HG02759 (cell line): ENCODE data around the gene UGT1A8.

ENCODE experiments used
- ATAC-seq: cut with Tn5 transposase; IDR thresholded peaks from one replicate; pipeline ENCODE4 v1.9.1; 2021; ENCODE audit warnings: mild to moderate bottlenecking, moderate library complexity; ENCODE audit not compliant: unreplicated experiment

UGT1A8 gene

DNA sequence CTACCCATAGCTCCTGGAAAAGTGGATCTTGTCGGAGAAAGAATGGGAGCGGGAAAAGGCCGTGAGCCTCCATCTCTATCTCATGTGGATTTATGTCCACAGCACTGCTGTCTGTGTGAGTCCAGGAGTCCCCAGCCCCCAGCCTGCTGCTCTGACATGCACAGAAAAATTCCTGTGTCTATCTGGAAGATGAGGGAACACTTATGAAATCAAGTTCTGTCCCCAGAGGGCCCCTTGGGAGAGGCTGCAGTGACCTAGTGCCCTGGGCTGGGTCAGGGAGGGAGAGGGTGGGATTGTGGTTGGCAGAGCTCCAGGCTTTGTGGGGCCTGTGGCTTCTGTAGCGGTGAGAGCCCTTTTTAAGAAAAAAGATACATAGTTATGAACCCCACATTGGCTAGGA lies 199.3 kb downstream of the UGT1A8 start:
- ATAC-seq = no peak

DNA sequence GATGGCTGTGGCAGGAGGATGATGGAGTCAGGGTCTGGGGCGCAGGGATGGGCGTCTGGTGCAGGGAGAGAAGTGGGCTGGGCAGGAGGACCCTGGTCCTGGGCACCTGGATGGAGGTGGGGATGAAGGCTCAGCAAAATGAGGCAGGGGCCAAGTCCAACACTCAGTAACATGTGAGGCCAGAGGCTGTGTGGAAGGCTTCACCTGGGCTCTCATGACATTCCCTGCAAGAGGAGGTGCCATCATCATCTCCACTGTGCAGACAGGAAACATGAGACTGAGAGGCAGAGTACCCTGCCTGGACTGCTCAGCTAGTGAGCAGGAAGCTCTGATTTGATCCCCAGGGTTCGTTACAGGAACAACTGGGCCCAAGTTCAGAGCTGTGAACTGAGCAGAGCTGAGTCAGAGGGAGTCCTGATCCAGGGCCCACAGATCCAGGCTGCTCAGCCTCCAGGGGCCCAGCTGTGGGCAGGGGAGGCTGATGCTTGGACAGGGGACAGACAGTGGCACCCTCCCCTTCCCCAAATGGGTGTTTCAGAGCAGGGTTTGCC lies 200.0 kb downstream of the UGT1A8 start:
- no peak for ATAC-seq

DNA sequence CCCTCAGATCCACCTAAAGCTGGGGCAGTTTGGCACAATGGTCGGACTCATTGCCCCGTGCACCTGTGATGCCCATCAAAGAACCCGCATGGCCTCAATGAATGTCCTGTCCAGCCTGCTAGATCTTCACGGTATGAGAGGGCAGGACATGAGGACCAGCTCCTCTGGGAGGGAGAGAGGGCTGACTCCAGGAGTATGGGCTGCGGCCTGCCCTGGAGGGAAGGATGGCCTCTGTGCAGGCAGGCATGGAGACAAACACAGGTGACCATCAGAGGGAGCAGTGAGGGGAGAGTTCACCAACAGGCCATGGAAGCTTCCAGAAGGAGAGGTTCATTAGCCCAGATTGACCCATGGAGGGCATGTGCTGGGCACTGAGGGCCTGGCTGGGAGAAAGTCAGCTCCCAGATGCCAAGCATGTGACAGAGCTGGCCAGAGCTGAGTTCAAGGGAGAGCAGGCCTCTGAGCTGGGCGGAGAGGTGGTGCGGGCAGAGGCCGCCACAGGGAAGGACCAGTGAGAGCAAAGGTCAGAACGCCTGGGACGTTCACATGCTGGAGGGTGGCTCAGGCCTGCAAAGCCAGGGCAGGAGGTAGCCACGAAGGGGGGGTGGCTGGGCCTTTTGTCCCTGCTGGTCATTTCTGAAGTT lies 200.7 kb downstream of the UGT1A8 start:
- no peak for ATAC-seq

DNA sequence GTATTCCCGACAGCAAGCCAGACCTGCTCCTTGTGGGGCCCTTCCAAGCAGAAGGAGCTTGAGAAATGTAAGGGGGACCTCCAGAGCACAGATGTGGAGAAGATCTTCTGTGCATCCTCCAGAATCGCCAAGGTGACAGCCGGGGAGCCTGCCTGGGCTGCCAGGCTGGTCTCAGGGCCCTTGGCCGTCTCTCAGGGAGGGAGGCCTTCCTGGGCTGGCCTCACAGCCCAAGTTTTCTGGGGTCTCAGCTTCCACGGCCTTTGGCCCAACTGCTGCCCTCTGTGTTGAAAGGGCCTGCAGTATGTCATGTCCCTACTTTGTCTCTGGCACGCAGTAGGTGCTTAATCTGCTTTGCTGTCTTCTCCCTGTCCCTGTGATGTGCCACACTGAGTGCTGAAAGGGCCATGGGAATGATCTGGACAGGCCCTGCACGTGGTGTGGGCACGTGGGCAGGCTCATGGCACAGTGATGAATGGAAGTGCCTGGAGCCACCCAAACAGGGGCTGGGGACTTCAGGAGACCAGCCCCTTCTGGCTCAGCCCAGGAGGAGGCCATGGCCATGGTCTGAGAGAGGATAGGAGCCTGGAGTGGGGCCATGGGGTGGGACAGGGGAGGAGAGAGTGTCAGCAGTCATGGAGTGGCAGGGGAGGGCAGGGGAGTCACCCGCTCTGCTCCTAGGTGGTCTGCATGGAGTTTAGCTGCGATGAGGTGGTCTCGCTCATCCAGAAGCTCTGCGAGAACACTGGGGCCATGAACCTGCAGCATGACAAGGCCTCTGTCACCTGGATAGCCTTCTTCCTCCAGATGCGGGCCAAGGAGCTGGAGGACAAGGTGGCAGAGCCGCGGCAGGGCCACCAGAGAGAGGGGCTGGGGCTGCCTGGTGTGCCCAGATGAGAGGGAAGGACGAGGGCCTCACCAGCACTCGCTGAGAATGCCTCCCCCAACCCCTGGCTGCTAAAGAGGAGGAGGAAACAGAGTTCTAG lies 201.5 kb downstream of the UGT1A8 start:
- ATAC-seq = no peak

DNA sequence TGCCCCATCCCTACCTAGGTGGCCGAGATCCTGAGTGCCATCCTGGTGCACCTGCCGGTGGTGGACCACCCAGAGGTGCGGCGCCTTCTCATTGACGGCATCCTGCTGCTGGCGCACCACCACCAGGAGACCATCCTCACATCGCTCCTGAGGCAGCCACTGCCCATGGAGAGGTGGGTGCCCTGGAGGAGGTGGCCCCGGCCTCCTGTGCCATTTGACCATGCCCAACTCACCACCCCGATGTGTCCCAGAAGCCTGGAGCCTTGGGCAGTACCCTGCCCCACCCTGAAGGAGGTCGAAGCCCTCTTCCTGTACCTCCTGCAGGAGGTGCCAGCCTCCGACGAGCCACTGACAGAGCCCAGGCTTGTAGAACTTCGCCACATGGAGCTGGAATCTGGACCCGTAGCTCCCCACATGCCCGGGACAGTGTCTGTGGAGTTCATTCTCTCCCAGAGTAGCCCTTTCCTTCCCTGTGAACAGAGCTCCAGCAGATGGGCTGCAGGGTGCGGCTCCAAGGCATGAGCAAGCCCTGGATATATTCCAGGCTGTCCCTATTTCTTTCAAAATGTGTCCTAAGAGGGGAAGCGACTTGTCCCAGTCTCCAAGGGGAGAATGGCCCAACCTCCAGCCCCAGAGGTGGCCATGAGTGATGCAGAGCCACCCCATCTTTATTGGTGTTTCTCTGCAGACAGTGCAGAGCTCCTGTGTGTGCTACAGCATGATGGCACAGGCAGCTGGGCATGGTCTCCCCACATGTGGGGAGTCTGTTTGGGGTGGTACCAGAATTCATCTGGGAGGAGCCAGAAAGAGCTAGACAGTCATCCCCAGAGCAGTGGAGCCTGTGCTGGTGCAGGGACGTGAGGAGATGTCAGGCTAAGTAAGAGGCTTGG lies 202.7 kb downstream of the UGT1A8 start:
- ATAC-seq = no peak

DNA sequence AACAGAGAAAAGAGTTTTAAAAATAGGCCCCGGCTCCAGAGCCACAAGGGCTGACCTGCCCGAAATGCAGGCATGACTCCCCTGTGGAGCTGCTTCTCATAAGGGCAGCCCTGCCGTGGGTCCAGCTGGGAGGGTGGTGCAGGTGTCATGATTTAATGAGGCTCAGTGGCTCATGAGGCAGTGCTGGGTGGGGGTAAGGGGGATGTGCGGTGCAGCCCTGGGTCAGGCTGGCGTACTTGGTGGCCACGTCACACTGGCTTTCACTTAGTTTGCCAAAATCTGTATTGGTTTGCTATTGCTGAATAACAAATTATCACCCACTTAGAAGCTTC lies 203.3 kb downstream of the UGT1A8 start:
- ATAC-seq = no peak

DNA sequence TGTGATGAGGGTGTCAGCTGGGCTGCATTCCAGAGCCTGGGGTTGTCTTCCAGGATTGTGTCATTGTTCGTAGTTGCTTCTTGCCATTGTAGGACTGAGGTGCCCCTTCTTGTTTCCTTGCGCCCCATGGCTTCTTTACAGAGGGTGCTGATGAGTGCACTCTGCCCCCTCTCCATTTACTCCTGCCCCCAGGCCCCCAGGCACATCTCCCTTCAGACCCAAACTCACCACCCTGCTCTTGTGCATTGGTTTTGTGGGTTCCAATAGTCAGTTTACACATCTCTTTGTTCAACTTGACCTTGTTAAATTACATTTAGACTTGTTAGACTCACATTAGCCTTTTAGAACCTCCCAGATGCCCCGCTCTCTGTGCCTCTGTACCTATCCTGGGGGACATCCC lies 203.8 kb downstream of the UGT1A8 start:
- no peak for ATAC-seq

DNA sequence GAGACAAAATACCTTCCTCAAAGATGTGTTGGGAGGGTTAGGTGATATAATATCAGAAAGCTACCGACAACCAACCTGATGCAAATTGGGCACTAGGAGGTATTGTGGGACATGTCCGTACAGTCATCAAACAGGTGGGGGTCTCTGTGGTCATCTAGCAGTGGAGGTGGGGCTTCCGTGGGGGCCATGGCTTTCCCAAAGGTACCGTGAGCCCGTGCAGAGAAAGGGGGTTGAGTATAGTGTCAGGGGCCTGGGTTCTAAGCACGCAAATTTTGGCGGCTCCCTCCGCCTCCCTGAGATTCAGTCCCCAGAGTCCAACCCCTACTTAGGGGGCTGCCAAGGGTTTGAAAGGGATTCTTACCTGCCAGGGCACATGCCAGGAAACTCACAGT lies 204.3 kb downstream of the UGT1A8 start:
- no peak for ATAC-seq

DNA sequence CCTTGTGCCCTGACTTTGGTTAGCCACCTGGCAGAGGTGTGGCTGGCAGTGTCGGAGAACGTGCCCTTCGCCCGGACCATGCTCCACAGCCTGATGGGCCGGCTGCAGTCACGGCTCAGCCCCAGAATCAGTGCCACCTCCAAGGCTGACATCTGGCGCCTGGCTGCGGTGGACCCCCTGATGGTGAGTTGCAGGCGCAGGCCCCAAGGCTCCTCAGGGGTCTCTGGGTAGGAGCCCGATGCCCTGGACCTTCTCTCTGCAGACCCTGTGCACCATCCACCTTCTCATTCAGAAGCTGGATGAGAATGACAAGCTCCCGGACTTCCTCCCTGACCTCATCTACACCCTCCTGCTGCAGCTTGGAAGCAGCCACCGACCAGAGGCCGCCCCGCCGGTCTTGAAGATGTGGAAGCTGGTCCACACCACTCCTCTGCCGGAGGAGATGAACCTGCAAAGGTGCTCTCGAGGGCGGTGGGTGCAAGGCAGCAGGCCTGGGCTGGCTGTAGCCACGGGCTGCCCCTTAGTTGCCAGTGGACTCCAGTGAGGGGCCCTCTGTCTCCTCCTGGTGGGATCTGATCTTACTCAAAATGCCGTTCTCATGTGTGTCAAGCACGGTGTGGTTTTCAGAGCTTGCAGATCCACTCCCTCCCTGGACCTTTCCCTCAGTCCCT lies 204.8 kb downstream of the UGT1A8 start:
- ATAC-seq = no peak
